T-helper 9 cell (primary cell): ENCODE measurements around the gene DST.

Experiments
- DNase-seq: peaks from one replicate; pipeline ENCODE4 v3.0.0-alpha.2; 2020

The DST gene

GRCh38 chr6:56479381-56479780 lies 163.3 kb downstream of the DST start:
- DNase-seq: no peak

DNA sequence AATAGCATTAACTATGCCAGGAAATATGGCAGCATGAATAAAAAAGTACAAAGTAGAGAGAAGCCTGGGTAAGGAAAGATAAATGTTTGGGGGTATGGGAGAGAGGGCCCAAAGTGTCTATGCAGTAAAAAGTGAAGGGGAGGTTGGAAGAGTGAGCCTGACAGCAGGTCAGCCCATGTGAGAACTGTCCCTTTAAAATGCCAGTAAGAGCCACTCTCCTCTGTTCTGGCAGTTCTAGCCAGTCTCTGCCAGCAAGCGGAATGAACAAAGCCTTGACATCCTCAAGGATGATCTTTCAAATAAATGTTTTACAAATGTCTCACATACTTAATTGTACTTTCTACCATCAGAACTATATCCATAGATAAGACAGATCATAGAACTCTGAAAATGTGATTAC lies 164.5 kb downstream of the DST start:
- DNase-seq: no peak

- no peak for DNase-seq
Observed at GRCh38 chr6:56477241-56477640, 165.4 kb downstream of the DST start.

- no peak for DNase-seq
Observed at GRCh38 chr6:56475736-56476457, 166.8 kb downstream of the DST start.

GRCh38 chr6:56474532-56474931 lies 168.2 kb downstream of the DST start:
- no peak for DNase-seq

DNA sequence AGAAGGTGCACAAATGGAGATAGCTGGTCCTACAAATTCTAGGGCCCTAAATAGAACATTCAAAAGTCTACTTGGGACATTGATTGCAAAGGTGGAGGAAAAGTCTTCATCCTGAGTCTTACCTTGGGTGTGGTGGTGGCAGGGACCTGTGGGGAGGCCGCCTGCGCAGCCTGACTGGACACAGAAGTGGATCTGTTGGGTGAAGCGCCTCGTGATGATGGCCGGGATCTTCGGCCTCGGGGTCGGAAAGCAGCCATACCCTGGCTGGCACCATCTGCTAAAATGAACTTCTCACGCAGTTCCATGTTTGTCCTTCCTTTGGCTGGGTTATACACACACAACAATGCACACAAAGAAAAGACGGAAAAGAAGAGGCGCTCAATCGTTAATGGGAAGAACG lies 179.2 kb downstream of the DST start:
- no peak for DNase-seq

DNA sequence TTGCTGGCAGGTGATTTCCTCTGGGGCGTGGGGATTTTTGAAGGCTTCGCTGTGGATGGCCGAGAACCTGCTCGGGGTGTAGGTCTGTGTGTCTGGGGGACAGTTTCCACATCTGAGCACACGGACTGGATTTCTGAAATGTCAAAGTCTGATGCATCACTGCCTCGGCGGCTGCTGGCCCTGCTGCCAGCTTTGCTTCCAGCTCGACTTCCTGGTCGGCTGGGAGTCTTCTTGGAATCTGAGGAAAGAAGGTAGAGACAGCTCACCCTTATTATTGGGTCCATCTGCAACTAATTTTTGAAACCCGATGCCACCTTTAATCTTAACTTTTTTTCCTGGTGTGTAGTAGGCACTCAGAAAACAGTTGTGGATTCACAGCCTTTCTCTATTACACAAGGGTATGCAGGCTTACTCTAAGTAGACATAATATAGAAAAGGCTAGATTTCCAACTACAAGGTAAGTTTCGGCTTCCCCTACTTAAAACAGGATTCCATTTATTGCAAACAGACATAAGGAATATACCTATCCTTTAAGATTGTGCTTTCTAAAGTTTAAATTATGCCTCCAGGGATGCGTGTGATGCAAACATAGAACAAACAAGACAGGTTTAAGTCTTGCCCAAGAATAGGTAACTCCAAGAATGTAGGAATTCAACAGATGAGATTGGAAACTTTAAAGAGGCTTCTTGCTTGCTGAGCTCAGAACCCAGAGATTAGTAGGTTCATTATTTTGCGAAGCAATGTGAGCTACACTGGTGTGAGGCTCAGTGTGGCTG lies 183.5 kb downstream of the DST start:
- no peak for DNase-seq

- no peak for DNase-seq
Observed at GRCh38 chr6:56458324-56458884, 184.3 kb downstream of the DST start.

DNA sequence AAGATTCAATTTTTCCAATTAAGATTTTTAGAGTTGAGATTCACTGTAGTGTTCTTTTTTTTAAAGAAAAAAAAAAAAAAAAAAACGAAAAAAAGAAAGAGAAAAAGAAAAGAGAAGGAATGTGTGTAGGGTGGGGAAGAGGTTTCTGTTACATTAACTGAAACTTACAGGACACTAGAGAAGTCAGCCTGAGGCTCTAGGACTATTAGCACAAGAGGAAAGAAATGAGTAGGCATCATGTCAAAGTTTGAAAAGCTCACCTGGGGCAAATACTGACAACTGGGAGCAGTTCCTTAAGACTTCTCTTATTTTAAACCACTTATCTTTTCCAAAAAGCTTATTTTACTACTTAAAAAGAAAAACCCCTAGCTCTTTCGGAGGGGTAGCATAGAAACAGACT lies 185.9 kb downstream of the DST start:
- DNase-seq: no peak

GRCh38 chr6:56450882-56451739 lies 191.6 kb downstream of the DST start:
- DNase-seq: no peak

DNA sequence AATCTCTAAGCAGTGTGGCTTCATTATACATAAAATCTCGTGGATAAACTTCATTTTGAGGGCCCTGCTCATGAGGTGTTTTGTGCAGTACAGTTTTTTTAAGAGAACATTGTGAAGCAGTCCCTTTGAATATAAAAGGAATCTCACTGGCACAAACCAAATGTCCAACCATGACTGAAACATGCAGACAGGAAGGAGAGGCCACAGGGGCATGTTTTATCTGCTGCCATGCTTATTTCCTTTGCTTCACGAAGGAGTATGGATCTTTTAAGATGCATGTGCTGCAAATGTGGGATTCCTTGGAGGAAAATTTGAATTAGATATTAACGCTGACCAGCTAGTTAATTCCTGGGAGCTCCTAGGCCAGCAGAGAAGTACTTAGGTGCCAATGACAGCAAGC lies 192.3 kb downstream of the DST start:
- DNase-seq: no peak

DNA sequence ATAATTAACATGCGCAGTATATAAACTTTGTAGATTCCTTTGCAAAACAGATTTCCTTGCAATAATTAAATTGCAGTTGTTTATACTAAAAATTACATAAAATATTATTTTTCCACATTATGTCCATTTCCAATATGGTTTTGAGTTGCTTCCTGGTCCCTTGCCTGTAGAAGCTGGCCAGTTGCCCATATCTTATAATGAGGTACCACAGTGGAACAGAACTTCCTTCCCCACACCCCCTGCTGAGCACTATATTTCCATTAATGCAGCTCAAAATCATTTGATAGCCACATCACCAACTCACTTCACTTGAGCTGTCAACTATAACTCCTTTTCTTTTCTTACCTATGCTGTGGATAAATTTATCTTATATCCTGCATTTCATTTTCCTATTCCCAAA lies 194.6 kb downstream of the DST start:
- DNase-seq: no peak

GRCh38 chr6:56445818-56446217 lies 196.9 kb downstream of the DST start:
- no peak for DNase-seq

DNA sequence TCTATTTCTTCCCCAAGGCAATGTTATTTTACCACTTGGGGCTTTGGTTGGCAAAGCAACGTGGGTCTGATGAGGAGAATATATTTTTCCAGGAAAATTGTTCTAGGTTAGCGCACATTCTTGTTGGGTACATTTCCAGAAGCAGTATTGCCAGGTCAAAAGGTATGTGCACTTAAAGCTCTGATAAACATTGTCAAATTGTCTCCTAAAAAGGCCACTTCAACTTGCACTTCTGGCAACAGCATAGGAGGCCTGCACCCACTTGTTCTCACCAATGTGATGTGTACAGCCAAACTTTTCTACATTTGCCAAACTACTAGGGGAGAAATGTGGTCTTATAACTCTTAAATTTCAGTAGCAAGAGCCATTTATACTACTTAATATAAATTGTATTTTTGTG lies 197.8 kb downstream of the DST start:
- no peak for DNase-seq

- no peak for DNase-seq
Observed at GRCh38 chr6:56440551-56440981, 202.1 kb downstream of the DST start.

DNA sequence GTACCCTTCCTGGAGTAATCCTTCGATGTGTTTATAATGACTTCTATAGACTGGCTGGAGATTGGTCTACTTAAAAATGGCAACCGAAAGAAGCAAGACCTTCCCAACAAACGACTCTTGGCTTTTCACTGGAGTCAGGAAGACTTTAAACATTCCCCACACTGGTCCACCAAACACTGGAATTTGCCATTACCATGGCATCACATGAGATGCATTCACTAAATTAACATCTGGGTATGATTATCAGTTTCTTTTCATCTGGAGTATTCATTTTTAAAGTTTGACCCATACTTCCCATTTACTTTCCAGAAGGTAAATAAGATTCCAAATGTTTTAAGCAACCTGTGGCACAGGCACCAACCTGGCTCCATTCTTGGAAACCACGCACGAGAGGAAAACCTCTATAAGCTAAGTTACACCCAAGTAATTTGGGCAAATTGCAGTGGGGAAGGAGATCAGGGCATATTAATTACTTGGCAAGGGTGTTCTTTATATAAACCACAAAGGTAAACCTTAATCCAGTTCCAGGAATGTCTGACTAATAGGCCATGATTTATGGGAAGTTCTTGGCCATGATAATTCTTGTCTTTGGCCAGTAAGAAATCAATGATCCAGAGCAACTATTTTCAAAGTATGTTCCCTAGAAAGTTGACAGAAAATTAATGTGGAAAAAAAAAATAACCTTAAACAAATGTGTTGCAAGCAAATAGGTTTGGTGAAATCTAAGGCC lies 205.4 kb downstream of the DST start:
- DNase-seq: no peak

DNA sequence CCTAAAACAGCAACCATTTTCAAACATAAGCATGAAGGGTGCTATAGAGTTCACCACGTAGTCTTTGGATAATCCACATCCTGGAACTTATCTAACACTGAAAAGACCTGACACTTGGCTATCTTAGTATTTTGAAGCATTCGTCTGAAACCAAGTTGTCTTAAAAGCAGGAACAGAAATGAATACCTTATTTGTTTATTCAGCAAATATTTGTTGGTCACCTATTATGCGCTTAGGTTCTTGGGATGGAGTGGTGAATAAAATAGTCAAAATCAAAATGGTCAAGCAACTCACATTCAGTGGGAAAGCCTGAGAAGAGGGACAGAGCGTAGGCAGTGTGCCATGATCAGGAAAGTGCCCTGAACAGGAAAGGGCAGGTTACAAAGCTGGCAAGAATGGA lies 206.9 kb downstream of the DST start:
- no peak for DNase-seq

GRCh38 chr6:56435326-56435725 lies 207.4 kb downstream of the DST start:
- DNase-seq: no peak

DNA sequence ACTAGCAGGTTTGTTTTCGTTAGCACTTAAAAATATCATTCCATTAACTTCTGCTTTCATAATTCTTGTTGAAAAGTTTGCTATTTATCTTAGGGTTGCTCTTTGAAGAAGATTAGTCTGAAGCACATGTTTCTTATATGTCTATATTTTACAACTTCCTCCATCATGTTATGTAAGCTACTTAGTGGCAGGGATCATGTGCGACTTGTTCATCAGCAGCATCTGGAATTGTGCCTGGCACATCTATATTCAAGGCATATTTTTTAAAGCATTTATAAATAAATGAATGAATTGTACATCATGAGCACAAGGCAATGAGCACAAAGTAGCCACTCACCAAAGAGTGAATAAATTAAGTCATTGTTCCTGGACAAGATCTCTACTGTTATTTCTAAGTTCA lies 208.1 kb downstream of the DST start:
- no peak for DNase-seq

GRCh38 chr6:56433119-56433518 lies 209.6 kb downstream of the DST start:
- no peak for DNase-seq

DNA sequence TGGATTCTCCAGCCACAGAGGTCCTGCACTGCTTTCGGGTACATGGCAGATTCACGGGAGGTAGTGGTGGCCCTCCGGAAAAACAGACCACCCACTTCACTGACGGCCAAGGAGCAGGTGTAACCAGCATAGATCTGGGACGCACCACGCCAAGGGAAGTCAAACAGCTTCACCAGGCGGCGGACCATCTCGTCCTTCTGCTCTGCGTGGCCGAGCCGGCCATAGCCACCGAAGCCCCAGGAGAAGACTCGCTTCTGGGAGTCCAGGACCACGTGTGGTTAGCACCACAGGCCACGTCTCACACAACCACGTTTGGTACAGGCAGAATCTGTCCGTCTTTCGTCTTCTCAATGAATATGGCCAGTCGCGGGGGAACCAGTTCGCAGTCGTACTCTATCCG lies 210.5 kb downstream of the DST start:
- DNase-seq: no peak
